Left renal pelvis (tissue), 4 donors: ENCODE measurements around the gene TMEM218. TPM values are rescaled to one million over a fixed set of nuclear protein-coding genes. Genes with fewer than 3 reads are reported as not detected.

ENCODE experiments used
- DNase-seq, 4 donors: peaks; one replicate each; pipeline ENCODE4 v3.0.0-alpha.2; 2013; ENCODE audit warnings: low read depth in 4 of 4, low spot score in 3 of 4
- polyA plus RNA-seq, 4 donors: library from polyadenylated mRNA; unstranded; fragments of 120-200 nt; gene quantifications; one replicate each; pipeline ENCODE4 v1.2.1, GENCODE V29; 2013; ENCODE audit not compliant: insufficient read length in 4 of 4

TMEM218 gene
- polyA plus RNA-seq, 4 donors: 41.6 to 54.8 (median 49.9) TPM

GRCh38 chr11:125078516-125079140 is 32.8 kb downstream of the TMEM218 start:
- DNase-seq: no peak

- no peak for DNase-seq
Observed at GRCh38 chr11:125078016-125078415, 33.4 kb downstream of the TMEM218 start.

- DNase-seq: no peak
Observed at GRCh38 chr11:125076378-125076945, 35.0 kb downstream of the TMEM218 start.

GRCh38 chr11:125075900-125076317 is 35.5 kb downstream of the TMEM218 start:
- no peak for DNase-seq

GRCh38 chr11:125075242-125075625 is 36.2 kb downstream of the TMEM218 start:
- DNase-seq: no peak

- DNase-seq: no peak
Observed at GRCh38 chr11:125074511-125075241, 36.8 kb downstream of the TMEM218 start.

- DNase-seq: no peak
Observed at GRCh38 chr11:125073616-125074483, 37.6 kb downstream of the TMEM218 start.

- DNase-seq: no peak
Observed at GRCh38 chr11:125072961-125073590, 38.4 kb downstream of the TMEM218 start.

GRCh38 chr11:125072218-125072960 is 39.0 kb downstream of the TMEM218 start:
- DNase-seq: no peak

- DNase-seq: no peak
Observed at GRCh38 chr11:125071846-125072217, 39.6 kb downstream of the TMEM218 start.

- no peak for DNase-seq
Observed at GRCh38 chr11:125071435-125071834, 40.0 kb downstream of the TMEM218 start.

GRCh38 chr11:125070699-125071254 is 40.6 kb downstream of the TMEM218 start:
- no peak for DNase-seq

- no peak for DNase-seq
Observed at GRCh38 chr11:125069796-125070195, 41.6 kb downstream of the TMEM218 start.

GRCh38 chr11:125069008-125069407 is 42.4 kb downstream of the TMEM218 start:
- no peak for DNase-seq

GRCh38 chr11:125068368-125068767 is 43.1 kb downstream of the TMEM218 start:
- DNase-seq: no peak

- DNase-seq: no peak
Observed at GRCh38 chr11:125064070-125064469, 47.4 kb downstream of the TMEM218 start.

GRCh38 chr11:125063429-125064043 is 47.9 kb downstream of the TMEM218 start:
- no peak for DNase-seq

GRCh38 chr11:125062931-125063428 is 48.4 kb downstream of the TMEM218 start, which contains the start of gene SLC37A2:
SLC37A2 (plus strand) TSS chr11:125063305; CDS start chr11:125063368, 63 bp downstream.
- DNase-seq: peak in 3 of 4 donors; percentile 20 to 28 (median 22)
